Cerebellar cortex (tissue), 1 donor: Measurements from ENCODE around the gene SQSTM1.

Experiments
- DNase-seq: peaks from one replicate; pipeline ENCODE4 v3.0.0-alpha.2; 2015; ENCODE audit warnings: low spot score

SQSTM1 gene

GRCh38 chr5:179805529-179806249, 15.0 kb upstream of the SQSTM1 start:
- DNase-seq: no peak

GRCh38 chr5:179806250-179807048, 14.3 kb upstream of the SQSTM1 start, which contains the start of gene MGAT4B:
Gene MGAT4B (minus strand): TSS chr5:179806866. CDS start chr5:179806583, 283 bp downstream.
- DNase-seq: peak; percentile 70

DNA sequence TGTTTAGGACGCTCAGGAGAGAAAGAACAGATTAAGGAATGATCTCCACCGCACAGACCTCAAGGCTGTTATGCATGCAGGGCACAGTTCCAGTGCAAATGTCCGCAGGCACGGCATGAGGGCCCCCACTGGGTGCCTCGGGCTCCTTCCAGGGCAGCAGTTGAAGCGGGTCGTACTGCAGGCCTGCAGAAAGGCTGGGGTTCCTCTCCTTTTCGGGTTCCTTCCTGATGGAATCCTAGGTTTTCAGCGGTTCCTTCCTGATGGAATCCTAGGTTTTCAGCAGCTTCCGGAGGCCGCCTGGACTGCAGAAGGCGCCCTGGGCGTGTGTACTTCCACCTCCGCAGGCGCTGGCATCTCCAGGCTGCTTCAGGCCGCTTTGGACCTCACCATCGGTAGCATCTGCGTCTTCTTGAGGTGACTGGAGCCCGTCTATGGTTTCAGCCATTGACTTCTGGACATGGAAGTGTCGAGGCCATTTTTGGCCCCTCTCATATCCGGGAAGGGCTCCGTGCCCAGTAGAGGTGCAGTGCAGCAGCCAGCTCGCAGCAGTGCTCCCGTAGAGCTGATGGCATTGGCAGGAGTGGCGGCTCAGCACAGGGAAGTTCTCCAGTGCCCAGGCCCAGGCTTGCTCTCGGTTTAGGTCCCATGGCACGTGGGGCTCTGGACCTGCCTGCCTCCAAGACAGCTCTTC, 8.4 kb upstream of the SQSTM1 start:
- DNase-seq: peak; percentile 96

GRCh38 chr5:179812997-179813607, 7.6 kb upstream of the SQSTM1 start:
- DNase-seq: no peak

- no peak for DNase-seq
Observed at GRCh38 chr5:179814090-179814489, 6.6 kb upstream of the SQSTM1 start.

DNA sequence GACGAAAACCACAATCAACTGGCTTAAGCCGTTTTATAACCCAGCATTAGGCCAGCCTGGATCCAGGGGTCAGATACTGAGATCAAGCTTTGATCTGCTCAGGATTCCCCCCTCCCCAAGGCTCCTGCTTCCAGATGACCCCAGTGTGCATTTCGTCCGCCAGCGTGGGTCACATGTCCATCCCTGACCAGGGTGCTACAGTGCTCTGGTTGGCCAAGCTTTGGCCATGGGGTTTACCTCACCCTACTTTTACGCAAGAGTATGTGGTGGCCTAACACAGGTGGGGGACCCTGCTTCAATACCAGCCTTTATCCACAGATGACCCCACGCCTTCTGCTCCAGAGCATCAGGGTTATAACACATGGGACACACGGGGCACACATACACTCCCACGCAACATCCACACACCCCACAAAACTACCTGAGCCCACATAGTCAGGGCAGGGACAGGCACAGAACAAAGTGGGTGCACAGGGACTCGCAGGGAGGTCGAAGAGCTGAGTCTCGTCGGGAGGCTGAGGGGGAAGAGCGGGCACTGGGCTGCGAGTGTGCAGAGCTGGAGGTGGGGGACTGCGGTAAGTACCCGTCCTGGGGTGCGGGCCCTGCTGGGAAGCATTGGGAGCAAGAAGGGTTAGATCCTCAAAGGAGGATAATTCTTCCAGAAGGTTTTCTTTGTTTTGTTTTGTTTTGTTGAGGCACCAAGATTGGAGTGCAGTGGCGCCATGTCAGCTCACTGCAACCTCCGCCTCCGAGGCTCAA, 5.0 kb upstream of the SQSTM1 start:
- no peak for DNase-seq

DNA sequence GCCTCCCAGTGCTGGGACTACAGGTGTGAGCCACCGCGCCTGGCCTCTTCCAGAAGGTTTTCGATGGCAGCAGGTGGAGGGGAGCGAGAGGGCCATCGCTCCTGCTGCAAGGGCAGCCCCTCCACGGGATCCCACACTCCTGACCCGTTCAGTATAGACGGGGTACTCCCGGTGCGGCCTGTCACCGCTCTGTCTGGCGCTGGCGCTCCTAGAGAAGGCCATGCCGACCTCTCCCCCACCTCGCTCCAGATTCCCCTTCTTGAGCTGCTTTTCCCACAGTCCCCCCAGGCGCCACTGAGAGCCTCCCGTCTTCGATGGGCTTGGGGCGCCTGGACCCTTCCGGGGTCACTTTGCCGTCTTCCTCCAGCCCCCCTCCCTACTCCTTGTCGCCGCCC, 4.3 kb upstream of the SQSTM1 start:
- no peak for DNase-seq

GRCh38 chr5:179816796-179817469, 3.8 kb upstream of the SQSTM1 start:
- DNase-seq: no peak

DNA sequence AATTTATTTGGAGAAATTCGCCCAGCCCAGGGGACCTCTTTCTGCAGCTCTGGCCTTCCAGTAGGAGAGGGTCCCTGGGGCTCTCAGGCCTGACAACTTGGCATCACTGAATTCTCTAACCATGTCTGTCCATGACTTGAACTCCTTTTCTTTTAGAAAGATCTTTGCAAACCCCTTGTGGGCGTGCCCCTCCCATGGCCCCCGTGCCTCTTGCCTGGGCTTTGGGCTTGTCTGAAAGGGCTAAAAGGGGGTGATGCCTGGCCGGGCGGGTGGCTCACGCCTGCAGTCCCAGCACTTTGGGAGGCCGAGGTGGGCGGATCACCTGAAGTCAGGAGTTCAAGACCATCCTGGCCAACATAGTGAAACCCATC, 3.2 kb upstream of the SQSTM1 start:
- no peak for DNase-seq

DNA sequence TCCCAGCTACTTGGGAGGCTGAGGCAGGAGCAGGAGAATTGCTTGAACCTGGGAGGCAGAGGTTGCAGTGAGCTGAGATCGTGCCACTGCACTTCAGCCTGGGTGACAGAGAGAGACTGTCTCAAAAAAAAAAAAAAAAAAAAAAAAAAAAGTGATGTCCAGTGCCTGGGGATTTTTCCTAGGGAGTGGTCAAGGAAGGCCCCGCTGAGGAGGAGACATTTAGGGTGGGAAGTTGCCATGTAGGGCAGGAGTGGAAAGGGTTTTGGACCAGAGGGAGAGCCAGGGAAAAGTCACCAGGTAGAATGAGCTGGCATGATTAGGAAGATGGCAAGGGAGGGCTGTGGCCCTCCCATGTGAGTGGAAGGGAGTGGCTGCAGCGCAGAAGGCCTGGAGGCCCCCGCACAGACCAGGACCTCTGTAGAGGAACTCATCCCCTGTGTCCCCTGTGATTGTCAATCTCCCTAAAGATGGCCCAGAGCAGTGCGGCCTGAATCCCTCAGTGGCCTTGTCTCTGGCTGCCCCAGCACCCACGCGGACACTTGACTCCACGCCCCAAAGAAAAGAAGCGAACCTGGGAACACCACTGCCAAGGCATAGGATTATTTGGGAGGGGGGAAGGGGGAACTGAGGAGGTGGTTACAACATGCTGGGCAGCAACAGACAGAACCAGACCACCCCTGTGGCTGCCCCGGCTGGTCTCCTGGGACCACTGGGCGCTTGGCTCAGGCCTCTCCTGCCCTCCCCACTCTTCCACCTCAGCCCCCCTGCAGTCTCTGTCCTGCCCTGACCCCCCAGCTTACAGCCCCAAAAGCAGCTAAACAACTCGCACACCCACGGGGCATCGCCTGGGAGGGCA, 2.6 kb upstream of the SQSTM1 start:
- DNase-seq: no peak

DNA sequence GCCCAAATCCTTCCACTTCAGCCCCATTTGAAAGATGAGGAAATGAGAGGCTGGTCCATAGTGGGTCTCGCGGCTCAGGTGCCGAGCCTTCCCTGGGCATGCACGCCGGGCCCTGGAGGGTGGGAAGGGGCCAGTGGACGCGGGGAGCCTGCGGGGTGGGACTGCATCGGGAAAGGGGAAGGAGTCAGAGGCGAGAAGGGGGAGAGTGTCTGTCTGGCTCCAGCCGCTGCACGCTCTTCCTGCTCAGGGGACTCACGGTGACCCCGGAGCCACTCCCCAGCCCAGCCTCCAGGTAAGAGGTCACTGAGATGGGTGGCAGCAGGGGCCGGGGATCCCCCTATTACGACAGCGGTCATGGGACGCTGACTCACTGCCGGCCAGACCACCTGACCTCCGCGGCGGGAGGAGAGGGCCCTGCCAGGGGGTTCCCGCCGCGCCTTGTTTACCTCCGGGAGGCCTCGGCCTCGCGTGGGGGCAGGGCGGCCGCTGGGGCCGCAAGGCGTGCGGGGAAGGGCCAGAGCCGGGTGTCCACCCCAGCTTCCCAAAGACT, 1.9 kb upstream of the SQSTM1 start:
- DNase-seq: peak; percentile 86

DNA sequence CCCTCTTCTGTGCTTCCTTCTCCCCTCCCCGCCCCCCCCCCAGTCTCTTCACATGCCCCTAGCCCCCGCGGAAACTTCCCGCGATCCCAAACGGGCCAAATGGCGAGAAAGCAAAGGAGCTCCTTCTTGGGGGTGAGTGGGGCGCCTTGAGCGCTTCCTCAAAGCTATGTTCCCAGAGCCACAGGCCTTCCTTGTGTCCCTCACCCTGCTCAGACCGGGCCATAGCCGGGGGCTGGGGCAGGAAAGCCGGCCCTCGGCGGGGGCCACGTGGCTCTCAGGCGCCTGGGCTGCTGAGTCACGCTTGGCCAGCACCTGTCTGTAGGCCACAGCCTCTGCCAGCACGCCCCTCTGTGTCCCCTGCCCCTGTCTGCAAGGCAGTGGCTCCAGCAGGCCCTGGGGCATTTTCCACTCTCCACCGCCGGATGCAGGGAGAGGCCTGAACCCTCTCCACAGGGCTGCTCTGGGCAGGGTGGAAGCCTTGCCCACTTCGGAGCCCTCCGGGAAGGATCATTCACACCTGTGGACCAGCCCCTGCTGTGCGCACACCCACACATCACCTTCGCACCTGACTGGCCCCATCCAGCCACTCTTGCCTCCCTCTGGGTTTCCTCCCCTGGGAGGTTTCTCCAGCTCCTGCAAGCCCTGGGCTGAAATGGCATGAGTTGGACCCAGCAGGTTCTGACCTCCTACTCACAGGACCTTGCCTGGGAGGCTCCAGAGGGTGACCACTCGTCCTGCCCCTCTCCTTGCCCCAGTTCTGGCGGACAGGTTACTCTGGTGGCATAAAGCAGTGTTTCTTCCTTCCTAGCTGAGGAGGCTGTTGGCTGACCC, 1.2 kb upstream of the SQSTM1 start:
- peak; percentile 69 for DNase-seq

DNA sequence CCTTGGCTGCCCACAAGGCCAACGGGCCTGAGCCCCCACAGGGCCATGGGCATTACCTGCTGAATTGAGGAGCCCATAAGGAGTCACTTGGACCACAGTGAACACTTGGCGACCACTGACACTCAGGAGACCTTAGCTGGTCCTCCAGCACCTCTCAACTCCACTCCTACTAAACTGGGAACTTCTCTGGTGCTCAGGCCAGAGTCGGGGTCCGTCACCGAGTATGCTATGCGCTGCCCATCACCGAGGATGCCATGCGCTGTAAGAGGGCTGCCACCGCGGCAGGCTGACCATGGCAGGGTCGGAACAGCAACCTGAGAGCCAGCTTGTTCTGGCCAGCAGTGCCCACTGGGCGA, 600 bp upstream of the SQSTM1 start:
- no peak for DNase-seq

- DNase-seq: peak; percentile 91
Observed at GRCh38 chr5:179821298-179822058, 773 bp downstream of the SQSTM1 start.

GRCh38 chr5:179822059-179822432, 1.3 kb downstream of the SQSTM1 start:
- no peak for DNase-seq

DNA sequence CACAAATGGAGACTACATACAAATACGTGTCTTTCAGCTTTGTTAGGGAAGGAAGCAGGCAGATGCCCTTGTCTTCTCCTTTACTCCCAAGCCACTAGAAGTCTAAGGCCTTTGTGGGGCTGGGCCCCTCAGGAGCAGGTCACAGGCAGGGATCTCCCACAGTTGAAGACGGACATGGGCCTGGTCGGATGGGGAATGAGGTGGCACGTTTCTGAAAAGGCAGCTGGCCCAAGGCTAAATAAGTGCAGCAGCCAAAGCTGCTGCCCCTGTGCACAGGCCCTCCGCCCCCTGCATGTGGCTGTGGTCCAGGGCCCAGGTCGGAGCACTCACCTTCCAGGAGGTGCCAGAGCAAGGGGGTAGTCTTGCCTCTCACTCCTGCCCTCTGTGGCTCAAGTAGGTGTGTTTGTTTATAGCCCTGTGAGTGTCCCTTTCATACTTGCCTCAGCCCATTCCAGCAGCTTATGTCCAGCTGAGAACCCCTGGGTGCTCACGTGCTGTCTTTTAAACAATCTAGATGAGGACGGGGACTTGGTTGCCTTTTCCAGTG, 1.8 kb downstream of the SQSTM1 start:
- no peak for DNase-seq

DNA sequence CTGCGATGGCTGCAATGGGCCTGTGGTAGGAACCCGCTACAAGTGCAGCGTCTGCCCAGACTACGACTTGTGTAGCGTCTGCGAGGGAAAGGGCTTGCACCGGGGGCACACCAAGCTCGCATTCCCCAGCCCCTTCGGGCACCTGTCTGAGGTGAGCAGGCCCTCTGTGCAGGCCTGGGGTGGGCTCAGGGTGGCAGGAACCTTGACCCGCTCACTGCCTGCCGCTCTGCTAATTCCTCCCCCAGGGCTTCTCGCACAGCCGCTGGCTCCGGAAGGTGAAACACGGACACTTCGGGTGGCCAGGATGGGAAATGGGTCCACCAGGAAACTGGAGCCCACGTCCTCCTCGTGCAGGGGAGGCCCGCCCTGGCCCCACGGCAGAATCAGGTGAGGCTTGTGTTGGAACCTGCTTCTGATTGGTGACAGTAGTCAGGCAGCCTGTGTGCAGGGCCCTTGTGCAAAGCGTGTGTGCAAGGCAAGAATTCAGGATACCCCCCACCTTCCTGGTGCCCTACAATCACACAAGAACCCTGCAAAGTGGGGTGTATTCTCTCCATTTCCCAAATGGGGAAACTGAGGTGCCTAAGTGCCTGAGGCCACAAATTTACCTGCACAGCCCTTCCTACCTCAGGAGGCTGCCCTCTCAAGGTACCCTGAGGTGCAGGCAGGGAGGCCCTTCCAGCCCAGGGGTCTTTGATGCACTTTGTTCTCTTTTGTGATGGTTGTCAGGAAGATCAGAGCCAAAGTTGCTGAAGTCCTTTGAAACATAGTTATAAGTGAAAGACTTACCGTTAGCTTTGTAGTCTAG, 3.4 kb downstream of the SQSTM1 start:
- no peak for DNase-seq
